ENCODE data around the gene GALNT9.

Gene GALNT9

GRCh38 chr12:132292328-132293319 is 36.8 kb downstream of the GALNT9 start:
- no peak for DNase-seq

- no peak for DNase-seq
These were observed 37.8 kb downstream of the GALNT9 start for GRCh38 chr12:132291402-132292175.

GRCh38 chr12:132290203-132290540 is 39.2 kb downstream of the GALNT9 start:
- DNase-seq, result no peak

GRCh38 chr12:132289356-132290202 is 39.8 kb downstream of the GALNT9 start:
- DNase-seq, result peak; percentile 55

GRCh38 chr12:132288516-132289215 is 40.7 kb downstream of the GALNT9 start:
- no peak for DNase-seq

- no peak for DNase-seq
These were observed 41.8 kb downstream of the GALNT9 start for GRCh38 chr12:132287391-132288238.

GRCh38 chr12:132286912-132287311 is 42.5 kb downstream of the GALNT9 start:
- no peak for DNase-seq

GRCh38 chr12:132285991-132286681 is 43.3 kb downstream of the GALNT9 start:
- DNase-seq, result peak; percentile 47

- no peak for DNase-seq
These were observed 44.3 kb downstream of the GALNT9 start for GRCh38 chr12:132284827-132285741.

- DNase-seq, result no peak
These were observed 45.1 kb downstream of the GALNT9 start for GRCh38 chr12:132284071-132284826.

GRCh38 chr12:132282950-132283771 is 46.2 kb downstream of the GALNT9 start:
- peak; percentile 23 for DNase-seq

GRCh38 chr12:132282031-132282949 is 47.1 kb downstream of the GALNT9 start:
- DNase-seq, result no peak

- DNase-seq, result no peak
These were observed 48.4 kb downstream of the GALNT9 start for GRCh38 chr12:132281038-132281437.

GRCh38 chr12:132280406-132280805 is 49.0 kb downstream of the GALNT9 start:
- DNase-seq, result no peak

- DNase-seq, result no peak
These were observed 49.5 kb downstream of the GALNT9 start for GRCh38 chr12:132279930-132280329.

GRCh38 chr12:132279184-132279889 is 50.1 kb downstream of the GALNT9 start:
- DNase-seq, result no peak

Data from DMS79 treated with DMSO at 0.1 percent for 48 hours (cell line).